AG04450 (cell line): ENCODE measurements around the gene PDE6D. TPM values are rescaled to one million over a fixed set of nuclear protein-coding genes. Genes with fewer than 3 reads are reported as not detected.

Source experiments
- CTCF ChIA-PET: fragments of 300-600, 350-600 bp; formaldehyde crosslinking; extraction: SDS; loops from one replicate; lab custom pipeline; 2022; ENCODE audit warnings: antibody characterized with exemption, inconsistent platforms; lab: Charles Lee
- POLR2A ChIA-PET: fragments of 350-600 bp; formaldehyde crosslinking; extraction: SDS; loops from one replicate; lab custom pipeline; 2021; ENCODE audit warnings: antibody characterized with exemption, inconsistent platforms; lab: Yijun Ruan, JAX
- DNase-seq: peaks from one replicate; pipeline ENCODE4 v3.0.0-alpha.2; 2011; ENCODE audit warnings: low read depth, low spot score
- H3K27ac ChIP-seq: one replicate; pipeline ENCODE4 v1.5.1; 2012; ENCODE audit warnings: low read depth, low read length, control low read depth
- H3K27me3 ChIP-seq: one replicate; pipeline ENCODE4 v1.6.0; 2012; ENCODE audit warnings: low read length; ENCODE audit not compliant: control insufficient read depth, insufficient read depth
- H3K4me3 ChIP-seq: 2 replicates; pipeline ENCODE4 v1.5.1; 2011; ENCODE audit warnings: mild to moderate bottlenecking, low read depth, low read length, control low read depth
- H3K9me3 ChIP-seq: 2 replicates; pipeline ENCODE4 v1.5.1; 2012; ENCODE audit warnings: low read length; ENCODE audit not compliant: control insufficient read depth, insufficient read depth
- CTCF ChIP-seq: IDR thresholded peaks from 2 replicates; pipeline ENCODE4 v1.5.1; 2011; ENCODE audit warnings: low read depth, low read length, control low read depth, inconsistent platforms
- polyA plus RNA-seq: library from polyadenylated mRNA; depleted of rRNA; stranded (reverse); fragments of >200 nt; gene quantifications from 2 replicates; pipeline ENCODE4 v1.2.3, GENCODE V29; 2011

PDE6D gene
- polyA plus RNA-seq, 1 experiment: 35.7 TPM

GRCh38 chr2:231708773-231709635 lies 72.1 kb downstream of the PDE6D start:
- no peaks in the 10 kb centered on the region for H3K27me3 ChIP-seq
- TF ChIP-seq CTCF: no peak
- H3K4me3 ChIP-seq: peak overlapping the region; percentile 80
- ChIA-PET CTCF (interaction anchor here (0.9 to 1.3 kb wide), 3 partner anchors 9 to 96 kb away, joined by 3 to 4 read pairs (median 3); no protein-coding TSS in a partner anchor), POLR2A (interaction anchor here (0.8 to 3.5 kb wide), 23 partner anchors 8 to 245 kb away, joined by 3 to 51 read pairs (median 6); partner anchors contain the start of genes NCL and PDE6D)
- H3K27ac ChIP-seq: peak overlapping the region; percentile 47
- peaks cover 14% of the 10 kb centered on the region for H3K9me3 ChIP-seq
- DNase-seq: no peak

- TF ChIP-seq CTCF: no peak
- Histone ChIP-seq H3K4me3 (peak within 1 kb of the TSS; percentile 80), H3K27me3 (no peaks in the 10 kb centered on the region), H3K27ac (peak within 1 kb of the TSS; percentile 98), H3K9me3 (peaks cover 14% of the 10 kb centered on the region)
- CTCF ChIA-PET: interaction anchor here (0.9 to 2.3 kb wide), 2 partner anchors 20 to 32 kb away, joined by 3 to 26 read pairs; no protein-coding TSS in a partner anchor
- POLR2A ChIA-PET: interaction anchor here (0.7 to 3.5 kb wide), 29 partner anchors 9 to 244 kb away, joined by 3 to 51 read pairs (median 5); partner anchors contain the start of genes NCL and PDE6D
- peak; percentile 100 for DNase-seq
These were observed 72.9 kb downstream of the PDE6D start, which contains the start of gene PTMA for GRCh38 chr2:231707927-231708772. Gene PTMA (plus strand): TSS chr2:231708525. CDS start chr2:231708707, 182 bp downstream.

GRCh38 chr2:231707625-231707926 lies 73.5 kb downstream of the PDE6D start:
- no peak for DNase-seq
- Histone ChIP-seq H3K27ac (peak overlapping the region; percentile 98), H3K4me3 (peak overlapping the region; percentile 60), H3K9me3 (peaks cover 14% of the 10 kb centered on the region), H3K27me3 (no peaks in the 10 kb centered on the region)
- ChIA-PET POLR2A (interaction anchor here (0.8 to 3.5 kb wide), 17 partner anchors 18 to 243 kb away, joined by 3 to 51 read pairs (median 6); partner anchors contain the start of gene NCL), CTCF (interaction anchor here (0.6 to 2.3 kb wide), 20 partner anchors 9 to 193 kb away, joined by 3 to 26 read pairs (median 4); no protein-coding TSS in a partner anchor)
- TF ChIP-seq CTCF: no peak

- Histone ChIP-seq H3K9me3 (peaks cover 14% of the 10 kb centered on the region), H3K4me3 (peak overlapping the region; percentile 77), H3K27me3 (no peaks in the 10 kb centered on the region), H3K27ac (peak overlapping the region; percentile 98)
- ChIA-PET CTCF (interaction anchor here (0.6 to 2.3 kb wide), 25 partner anchors 9 to 193 kb away, joined by 3 to 26 read pairs (median 4); no protein-coding TSS in a partner anchor), POLR2A (interaction anchor here (0.7 to 3.5 kb wide), 7 partner anchors 20 to 93 kb away, joined by 3 to 35 read pairs (median 3); no protein-coding TSS in a partner anchor)
- peak; percentile 91 for TF ChIP-seq CTCF
- peak; percentile 97 for DNase-seq
These were observed 74.1 kb downstream of the PDE6D start for GRCh38 chr2:231706731-231707624.
